ENCODE measurements around the gene PCBP3. TPM values are rescaled to one million over a fixed set of nuclear protein-coding genes. Genes with fewer than 3 reads are reported as not detected.

The PCBP3 gene
- total and polyA plus RNA-seq, 4 donors: 0.36 to 1.6 (median 0.42) TPM

- WGBS: 82% methylated on average over 7 of the region's 7 CpGs
- H3K9ac ChIP-seq (ENCODE audit: low read depth in 1 of 2, low read length in 2 of 2): no peak overlapping the region
Measured at GRCh38 chr21:45930792-45931191, 287.3 kb downstream of the PCBP3 start.

More at GRCh38 chr21:45930792-45931191, 287.3 kb downstream of the PCBP3 start:
- Histone ChIP-seq H3K27me3 (ENCODE audit: control insufficient read depth in 4 of 4, insufficient read depth in 4 of 4, low read length in 3 of 4) (no peaks in the 10 kb centered on the region), H3K36me3 (ENCODE audit: control insufficient read depth in 4 of 4, insufficient read depth in 3 of 4, low read depth in 1 of 4, low read length in 3 of 4) (no peaks in the 10 kb centered on the region), H3K9me3 (ENCODE audit: control insufficient read depth in 4 of 4, low read length in 3 of 4) (peaks cover 0 to 4% (median 0%) of the 10 kb centered on the region in 4 donors), H3K27ac (ENCODE audit: low read depth in 1 of 2, low read length in 2 of 2) (no peak overlapping the region), H3K4me3 (ENCODE audit: low read depth in 1 of 3, low read length in 3 of 3) (no peak overlapping the region), H3K4me1 (ENCODE audit: control insufficient read depth in 4 of 4, insufficient read depth in 4 of 4, low read length in 3 of 4) (no peaks in the 10 kb centered on the region)
- DNase-seq (ENCODE audit: low spot score): no peak
- TF ChIP-seq YY1 (IDR thresholded peaks at IDR 0.05) (no peak), RAD21 (IDR thresholded peaks at IDR 0.05) (no peak), RXRA (IDR thresholded peaks at IDR 0.05) (no peak), GABPA (IDR thresholded peaks at IDR 0.05 in 1 of 2, conservative IDR thresholded peaks at IDR 0.05 in 1 of 2) (no peak), EGR1 (IDR thresholded peaks at IDR 0.05; ENCODE audit: low read depth in 2 of 2) (no peak), HNF4A (conservative IDR thresholded peaks at IDR 0.05) (no peak), ATF3 (IDR thresholded peaks at IDR 0.05) (no peak), MAX (IDR thresholded peaks at IDR 0.05) (no peak), REST (IDR thresholded peaks at IDR 0.05) (no peak), FOXA2 (IDR thresholded peaks at IDR 0.05) (no peak), CTCF (IDR thresholded peaks at IDR 0.05; ENCODE audit: low read depth, low read length, missing input control) (no peak), TAF1 (conservative IDR thresholded peaks at IDR 0.05) (no peak), NR2F2 (IDR thresholded peaks at IDR 0.05) (no peak)
